GM23338 (cell line): ENCODE results near the gene HRH3. TPM values are rescaled to one million over a fixed set of nuclear protein-coding genes. Genes with fewer than 3 reads are reported as not detected.

Experiments
- ATAC-seq: fragments of 200-7000 bp; cut with Tn5 transposase; 3 replicates; pipeline ENCODE4 v1.9.1; 2020
- DNase-seq: peaks from one replicate; pipeline ENCODE4 v3.0.0-alpha.2; 2015; ENCODE audit warnings: low spot score
- H2AFZ ChIP-seq: fragments of 200-600 bp; sonication (generic); 2 replicates; pipeline ENCODE4 v1.8.0; 2016; ENCODE audit warnings: antibody characterized with exemption, mild to moderate bottlenecking, moderate library complexity
- H3F3A ChIP-seq: fragments of 200-600 bp; sonication (generic); replicated peaks from 2 replicates; pipeline ENCODE4 v1.8.0; 2017; ENCODE audit warnings: antibody characterized with exemption, mixed run types, low read depth
- H3K27ac ChIP-seq: fragments of 200-600 bp; sonication (generic); 2 replicates; pipeline ENCODE4 v1.6.1; 2016; ENCODE audit warnings: low read depth
- H3K27me3 ChIP-seq: fragments of 200-600 bp; sonication (generic); 2 replicates; pipeline ENCODE4 v1.8.0; 2016; ENCODE audit warnings: mild to moderate bottlenecking, mixed run types, moderate library complexity; ENCODE audit not compliant: insufficient read depth
- H3K36me3 ChIP-seq: fragments of 200-600 bp; sonication (generic); 2 replicates; pipeline ENCODE4 v1.8.0; 2016; ENCODE audit warnings: mild to moderate bottlenecking; ENCODE audit not compliant: insufficient read depth
- H3K4me1 ChIP-seq: fragments of 200-600 bp; sonication (generic); 2 replicates; pipeline ENCODE4 v1.8.0; 2016; ENCODE audit warnings: mild to moderate bottlenecking, moderate library complexity; ENCODE audit not compliant: insufficient read depth
- H3K4me2 ChIP-seq: fragments of 200-600 bp; sonication (generic); 2 replicates; pipeline ENCODE4 v1.7.1; 2017; ENCODE audit warnings: mixed run types
- H3K4me3 ChIP-seq: fragments of 200-600 bp; sonication (generic); 2 replicates; pipeline ENCODE4 v1.6.1; 2016; ENCODE audit warnings: mixed run types
- H3K79me2 ChIP-seq: fragments of 200-600 bp; sonication (generic); replicated peaks from 2 replicates; pipeline ENCODE4 v1.8.0; 2017; ENCODE audit warnings: mild to moderate bottlenecking; ENCODE audit not compliant: insufficient read depth
- H3K9me2 ChIP-seq: fragments of 200-600 bp; sonication (generic); 2 replicates; pipeline ENCODE4 v1.8.0; 2017; ENCODE audit not compliant: insufficient read depth
- H4K20me1 ChIP-seq: fragments of 200-600 bp; sonication (generic); replicated peaks from 2 replicates; pipeline ENCODE4 v1.8.0; 2017; ENCODE audit warnings: mild to moderate bottlenecking; ENCODE audit not compliant: insufficient read depth
- H3K27ac Mint-ChIP-seq: 2 replicates; pipeline ENCODE4 v1.8.0; 2020; ENCODE audit warnings: inconsistent platforms, mild to moderate bottlenecking, moderate library complexity, mixed read lengths
- H3K27me3 Mint-ChIP-seq: 3 replicates; pipeline ENCODE4 v1.8.0; 2022; ENCODE audit warnings: low read depth, mild to moderate bottlenecking, moderate library complexity, mixed read lengths, inconsistent platforms; ENCODE audit not compliant: insufficient read depth, poor library complexity
- H3K36me3 Mint-ChIP-seq: 3 replicates; pipeline ENCODE4 v1.8.0; 2021; ENCODE audit warnings: low read depth, mild to moderate bottlenecking, inconsistent platforms, moderate library complexity, mixed read lengths
- H3K4me1 Mint-ChIP-seq: 3 replicates; pipeline ENCODE4 v1.8.0; 2020; ENCODE audit warnings: mild to moderate bottlenecking, inconsistent platforms, mixed read lengths
- H3K4me3 Mint-ChIP-seq: 3 replicates; pipeline ENCODE4 v1.8.0; 2021; ENCODE audit warnings: moderate library complexity, mild to moderate bottlenecking, inconsistent platforms, mixed read lengths
- H3K9me3 Mint-ChIP-seq: 3 replicates; pipeline ENCODE4 v1.8.0; 2020; ENCODE audit warnings: moderate library complexity, mild to moderate bottlenecking, inconsistent platforms, mixed read lengths
- CREB1 ChIP-seq: fragments of 250-450 bp; sonication (Bioruptor Pico); IDR thresholded peaks from 2 replicates; pipeline ENCODE4 v1.5.0; 2020; ENCODE audit warnings: low read depth, mild to moderate bottlenecking, moderate library complexity
- POLR2AphosphoS5 ChIP-seq: IDR thresholded peaks from 2 replicates; pipeline ENCODE4 v1.6.1; 2016; ENCODE audit warnings: antibody characterized with exemption, low read depth
- polyA plus RNA-seq: library from polyadenylated mRNA; unstranded; fragments of >200 nt; fragmentation: Nextera tagmentation; extraction: Ambion mirVana; gene quantifications from 2 replicates; pipeline ENCODE4 v1.2.1, GENCODE V29; 2016
- total RNA-seq: library from RNA; depleted of rRNA; stranded (reverse); fragments of >200 nt; shearing (Covaris generic); gene quantifications from 2 replicates; pipeline ENCODE4 v1.2.3, GENCODE V29; 2014
- TF ChIP-seq, protein P1 (sequence below), 2 experiments: fragments of 200-600 bp in 1 of 2; sonication (generic) in 1 of 2; conservative IDR thresholded peaks; 2 replicates each; pipeline versions ENCODE4 v1.5.1 to v1.6.1; 2016 to 2017; ENCODE audit warnings: antibody characterized with exemption in 2 of 2, low read depth in 2 of 2, mild to moderate bottlenecking in 2 of 2, moderate library complexity in 1 of 2
- TF ChIP-seq, protein P2 (sequence below): IDR thresholded peaks from one replicate; pipeline ENCODE4 v1.6.1; 2018; ENCODE audit warnings: antibody characterized with exemption; ENCODE audit not compliant: unreplicated experiment
- TF ChIP-seq, protein P3 (sequence below): fragments of 250-450 bp; sonication (Bioruptor Pico); IDR thresholded peaks from 2 replicates; pipeline ENCODE4 v1.5.0; 2020; ENCODE audit warnings: mild to moderate bottlenecking, moderate library complexity

HRH3 gene
- total and polyA plus RNA-seq, 2 experiments from 2014 or later, result 1.5 to 5.2 TPM

DNA sequence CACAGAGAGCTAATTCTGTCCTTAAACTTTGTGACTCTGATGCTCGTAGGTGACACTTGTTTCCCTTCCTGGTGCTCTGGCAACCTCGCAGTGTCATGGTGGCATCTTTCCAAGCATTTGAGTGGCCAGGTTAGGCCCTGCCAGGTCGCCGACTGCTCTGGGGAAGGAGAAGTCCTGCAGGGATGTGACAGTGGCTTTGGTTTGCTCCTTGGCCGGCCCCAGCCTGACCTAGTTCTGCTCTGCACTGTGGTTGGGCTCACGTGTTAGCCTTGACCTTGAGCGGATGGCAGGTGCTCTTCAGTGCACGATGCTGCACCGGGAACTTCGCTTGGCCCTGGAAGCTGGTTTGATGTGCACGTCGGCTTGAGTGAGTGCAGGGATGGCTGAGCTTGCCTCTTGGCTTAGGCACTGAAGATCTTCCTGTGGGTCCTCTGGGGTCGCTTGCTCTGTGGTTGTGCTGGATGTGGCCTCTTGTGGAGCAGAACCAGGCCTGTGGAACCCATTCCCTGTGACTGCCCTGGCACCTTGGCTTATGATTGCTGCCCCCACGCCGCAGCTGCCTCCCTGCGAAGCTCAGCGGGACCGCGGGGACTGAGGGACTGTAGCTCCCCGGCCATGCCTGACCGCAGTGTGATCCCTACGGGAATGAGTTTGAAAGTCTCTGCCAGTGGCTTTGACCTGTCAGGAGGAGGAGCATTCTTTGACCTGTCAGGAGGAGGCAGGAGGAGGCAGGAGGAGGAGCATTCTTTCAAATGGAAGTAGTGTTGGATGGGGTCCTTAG is 27.0 kb upstream of the HRH3 start (continued):
- TF ChIP-seq, protein P1, sequence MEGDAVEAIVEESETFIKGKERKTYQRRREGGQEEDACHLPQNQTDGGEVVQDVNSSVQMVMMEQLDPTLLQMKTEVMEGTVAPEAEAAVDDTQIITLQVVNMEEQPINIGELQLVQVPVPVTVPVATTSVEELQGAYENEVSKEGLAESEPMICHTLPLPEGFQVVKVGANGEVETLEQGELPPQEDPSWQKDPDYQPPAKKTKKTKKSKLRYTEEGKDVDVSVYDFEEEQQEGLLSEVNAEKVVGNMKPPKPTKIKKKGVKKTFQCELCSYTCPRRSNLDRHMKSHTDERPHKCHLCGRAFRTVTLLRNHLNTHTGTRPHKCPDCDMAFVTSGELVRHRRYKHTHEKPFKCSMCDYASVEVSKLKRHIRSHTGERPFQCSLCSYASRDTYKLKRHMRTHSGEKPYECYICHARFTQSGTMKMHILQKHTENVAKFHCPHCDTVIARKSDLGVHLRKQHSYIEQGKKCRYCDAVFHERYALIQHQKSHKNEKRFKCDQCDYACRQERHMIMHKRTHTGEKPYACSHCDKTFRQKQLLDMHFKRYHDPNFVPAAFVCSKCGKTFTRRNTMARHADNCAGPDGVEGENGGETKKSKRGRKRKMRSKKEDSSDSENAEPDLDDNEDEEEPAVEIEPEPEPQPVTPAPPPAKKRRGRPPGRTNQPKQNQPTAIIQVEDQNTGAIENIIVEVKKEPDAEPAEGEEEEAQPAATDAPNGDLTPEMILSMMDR (conservative IDR thresholded peaks at IDR 0.05; ENCODE audit: low read depth in 2 of 2), result no peak
- TF ChIP-seq, protein P2, sequence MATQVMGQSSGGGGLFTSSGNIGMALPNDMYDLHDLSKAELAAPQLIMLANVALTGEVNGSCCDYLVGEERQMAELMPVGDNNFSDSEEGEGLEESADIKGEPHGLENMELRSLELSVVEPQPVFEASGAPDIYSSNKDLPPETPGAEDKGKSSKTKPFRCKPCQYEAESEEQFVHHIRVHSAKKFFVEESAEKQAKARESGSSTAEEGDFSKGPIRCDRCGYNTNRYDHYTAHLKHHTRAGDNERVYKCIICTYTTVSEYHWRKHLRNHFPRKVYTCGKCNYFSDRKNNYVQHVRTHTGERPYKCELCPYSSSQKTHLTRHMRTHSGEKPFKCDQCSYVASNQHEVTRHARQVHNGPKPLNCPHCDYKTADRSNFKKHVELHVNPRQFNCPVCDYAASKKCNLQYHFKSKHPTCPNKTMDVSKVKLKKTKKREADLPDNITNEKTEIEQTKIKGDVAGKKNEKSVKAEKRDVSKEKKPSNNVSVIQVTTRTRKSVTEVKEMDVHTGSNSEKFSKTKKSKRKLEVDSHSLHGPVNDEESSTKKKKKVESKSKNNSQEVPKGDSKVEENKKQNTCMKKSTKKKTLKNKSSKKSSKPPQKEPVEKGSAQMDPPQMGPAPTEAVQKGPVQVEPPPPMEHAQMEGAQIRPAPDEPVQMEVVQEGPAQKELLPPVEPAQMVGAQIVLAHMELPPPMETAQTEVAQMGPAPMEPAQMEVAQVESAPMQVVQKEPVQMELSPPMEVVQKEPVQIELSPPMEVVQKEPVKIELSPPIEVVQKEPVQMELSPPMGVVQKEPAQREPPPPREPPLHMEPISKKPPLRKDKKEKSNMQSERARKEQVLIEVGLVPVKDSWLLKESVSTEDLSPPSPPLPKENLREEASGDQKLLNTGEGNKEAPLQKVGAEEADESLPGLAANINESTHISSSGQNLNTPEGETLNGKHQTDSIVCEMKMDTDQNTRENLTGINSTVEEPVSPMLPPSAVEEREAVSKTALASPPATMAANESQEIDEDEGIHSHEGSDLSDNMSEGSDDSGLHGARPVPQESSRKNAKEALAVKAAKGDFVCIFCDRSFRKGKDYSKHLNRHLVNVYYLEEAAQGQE, result no peak

DNA sequence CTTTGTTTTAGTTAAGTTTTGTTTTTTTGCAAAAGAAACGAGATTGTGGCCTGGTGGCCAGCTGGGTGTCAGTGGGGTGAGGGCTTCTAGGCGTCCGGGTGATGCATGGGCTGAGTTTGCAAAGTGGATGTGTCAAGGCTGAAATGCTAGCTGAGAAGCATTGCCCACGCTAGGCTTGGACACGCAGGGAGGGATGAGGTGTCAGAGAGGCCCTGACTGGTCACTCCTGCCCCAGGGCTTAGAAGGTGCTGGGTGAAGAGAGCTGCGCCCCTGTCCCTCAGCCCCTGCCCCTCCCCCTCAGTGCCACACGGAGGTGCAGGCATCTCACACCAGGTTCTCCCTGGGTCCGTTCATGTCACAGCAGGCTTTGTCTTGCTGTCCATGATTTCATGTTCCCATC is 26.4 kb upstream of the HRH3 start:
- Mint-ChIP-seq H3K36me3 (peaks cover 4% of the 10 kb centered on the region; the same call in 1 of the 3 replicates), H3K9me3 (no peaks in the 10 kb centered on the region), H3K4me1 (peaks cover 13% of the 10 kb centered on the region), H3K27me3 (peaks cover 16% of the 10 kb centered on the region), H3K4me3 (no peak overlapping the region), H3K27ac (peak overlapping the region; percentile 59; the same call in 1 of the 2 replicates)
- H3K4me2 ChIP-seq, result no peak overlapping the region
- H3K9me2 ChIP-seq, result no peaks in the 10 kb centered on the region
- peaks cover 14% of the 10 kb centered on the region for H4K20me1 ChIP-seq
- ATAC-seq (no peak), DNase-seq (no peak)
- no peaks in the 10 kb centered on the region for H3F3A ChIP-seq
- H3K4me1 ChIP-seq, result no peaks in the 10 kb centered on the region
- no peak overlapping the region for H3K27ac ChIP-seq
- H3K36me3 ChIP-seq, result no peaks in the 10 kb centered on the region
- no peak overlapping the region for H3K4me3 ChIP-seq
- peaks cover 97% of the 10 kb centered on the region for H3K79me2 ChIP-seq
- H2AFZ ChIP-seq, result no peak overlapping the region
- no peaks in the 10 kb centered on the region for H3K27me3 ChIP-seq
- TF ChIP-seq, protein P2, result no peak
- no peak for TF ChIP-seq CREB1 (CRISPR knock-in tag)
- no peak for TF ChIP-seq POLR2AphosphoS5
- TF ChIP-seq, protein P3, sequence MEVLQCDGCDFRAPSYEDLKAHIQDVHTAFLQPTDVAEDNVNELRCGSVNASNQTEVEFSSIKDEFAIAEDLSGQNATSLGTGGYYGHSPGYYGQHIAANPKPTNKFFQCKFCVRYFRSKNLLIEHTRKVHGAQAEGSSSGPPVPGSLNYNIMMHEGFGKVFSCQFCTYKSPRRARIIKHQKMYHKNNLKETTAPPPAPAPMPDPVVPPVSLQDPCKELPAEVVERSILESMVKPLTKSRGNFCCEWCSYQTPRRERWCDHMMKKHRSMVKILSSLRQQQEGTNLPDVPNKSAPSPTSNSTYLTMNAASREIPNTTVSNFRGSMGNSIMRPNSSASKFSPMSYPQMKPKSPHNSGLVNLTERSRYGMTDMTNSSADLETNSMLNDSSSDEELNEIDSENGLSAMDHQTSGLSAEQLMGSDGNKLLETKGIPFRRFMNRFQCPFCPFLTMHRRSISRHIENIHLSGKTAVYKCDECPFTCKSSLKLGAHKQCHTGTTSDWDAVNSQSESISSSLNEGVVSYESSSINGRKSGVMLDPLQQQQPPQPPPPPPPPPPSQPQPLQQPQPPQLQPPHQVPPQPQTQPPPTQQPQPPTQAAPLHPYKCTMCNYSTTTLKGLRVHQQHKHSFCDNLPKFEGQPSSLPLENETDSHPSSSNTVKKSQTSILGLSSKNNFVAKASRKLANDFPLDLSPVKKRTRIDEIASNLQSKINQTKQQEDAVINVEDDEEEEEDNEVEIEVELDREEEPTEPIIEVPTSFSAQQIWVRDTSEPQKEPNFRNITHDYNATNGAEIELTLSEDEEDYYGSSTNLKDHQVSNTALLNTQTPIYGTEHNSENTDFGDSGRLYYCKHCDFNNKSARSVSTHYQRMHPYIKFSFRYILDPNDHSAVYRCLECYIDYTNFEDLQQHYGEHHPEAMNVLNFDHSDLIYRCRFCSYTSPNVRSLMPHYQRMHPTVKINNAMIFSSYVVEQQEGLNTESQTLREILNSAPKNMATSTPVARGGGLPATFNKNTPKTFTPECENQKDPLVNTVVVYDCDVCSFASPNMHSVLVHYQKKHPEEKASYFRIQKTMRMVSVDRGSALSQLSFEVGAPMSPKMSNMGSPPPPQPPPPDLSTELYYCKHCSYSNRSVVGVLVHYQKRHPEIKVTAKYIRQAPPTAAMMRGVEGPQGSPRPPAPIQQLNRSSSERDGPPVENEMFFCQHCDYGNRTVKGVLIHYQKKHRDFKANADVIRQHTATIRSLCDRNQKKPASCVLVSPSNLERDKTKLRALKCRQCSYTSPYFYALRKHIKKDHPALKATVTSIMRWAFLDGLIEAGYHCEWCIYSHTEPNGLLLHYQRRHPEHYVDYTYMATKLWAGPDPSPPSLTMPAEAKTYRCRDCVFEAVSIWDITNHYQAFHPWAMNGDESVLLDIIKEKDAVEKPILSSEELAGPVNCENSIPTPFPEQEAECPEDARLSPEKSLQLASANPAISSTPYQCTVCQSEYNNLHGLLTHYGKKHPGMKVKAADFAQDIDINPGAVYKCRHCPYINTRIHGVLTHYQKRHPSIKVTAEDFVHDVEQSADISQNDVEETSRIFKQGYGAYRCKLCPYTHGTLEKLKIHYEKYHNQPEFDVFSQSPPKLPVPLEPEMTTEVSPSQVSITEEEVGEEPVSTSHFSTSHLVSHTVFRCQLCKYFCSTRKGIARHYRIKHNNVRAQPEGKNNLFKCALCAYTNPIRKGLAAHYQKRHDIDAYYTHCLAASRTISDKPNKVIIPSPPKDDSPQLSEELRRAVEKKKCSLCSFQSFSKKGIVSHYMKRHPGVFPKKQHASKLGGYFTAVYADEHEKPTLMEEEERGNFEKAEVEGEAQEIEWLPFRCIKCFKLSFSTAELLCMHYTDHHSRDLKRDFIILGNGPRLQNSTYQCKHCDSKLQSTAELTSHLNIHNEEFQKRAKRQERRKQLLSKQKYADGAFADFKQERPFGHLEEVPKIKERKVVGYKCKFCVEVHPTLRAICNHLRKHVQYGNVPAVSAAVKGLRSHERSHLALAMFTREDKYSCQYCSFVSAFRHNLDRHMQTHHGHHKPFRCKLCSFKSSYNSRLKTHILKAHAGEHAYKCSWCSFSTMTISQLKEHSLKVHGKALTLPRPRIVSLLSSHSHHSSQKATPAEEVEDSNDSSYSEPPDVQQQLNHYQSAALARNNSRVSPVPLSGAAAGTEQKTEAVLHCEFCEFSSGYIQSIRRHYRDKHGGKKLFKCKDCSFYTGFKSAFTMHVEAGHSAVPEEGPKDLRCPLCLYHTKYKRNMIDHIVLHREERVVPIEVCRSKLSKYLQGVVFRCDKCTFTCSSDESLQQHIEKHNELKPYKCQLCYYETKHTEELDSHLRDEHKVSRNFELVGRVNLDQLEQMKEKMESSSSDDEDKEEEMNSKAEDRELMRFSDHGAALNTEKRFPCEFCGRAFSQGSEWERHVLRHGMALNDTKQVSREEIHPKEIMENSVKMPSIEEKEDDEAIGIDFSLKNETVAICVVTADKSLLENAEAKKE (CRISPR knock-in tag), result no peak
